Panc1 (cell line): ENCODE data around the gene KIF2B. TPM values are rescaled to one million over a fixed set of nuclear protein-coding genes. Genes with fewer than 3 reads are reported as not detected.
"Not testable (repeated sequence)": the region's sequence is repeated elsewhere in the genome, so short reads cannot be mapped to it uniquely, and the experiment has no call there.

Source experiments
- ATAC-seq: fragments of 200-7000 bp; cut with Tn5 transposase; 2 replicates; pipeline ENCODE4 v1.9.1; 2020; ENCODE audit warnings: mild to moderate bottlenecking, moderate library complexity
- BruUV-seq: library from RNA; stranded (reverse); fragments of 400-500 nt; replicated peaks from 2 replicates; lab custom pipeline; 2021; lab: Mats Ljungman, UMichigan
- CTCF ChIA-PET: fragments of 300-600 bp; sonication (Branson Sonifier 250); formaldehyde crosslinking; loops from one replicate; lab custom pipeline; 2022; ENCODE audit warnings: antibody characterized with exemption; lab: Charles Lee
- POLR2A ChIA-PET: fragments of 300-600 bp; sonication (Branson Sonifier 250); formaldehyde crosslinking; loops from one replicate; lab custom pipeline; 2022; ENCODE audit warnings: antibody characterized with exemption; lab: Charles Lee
- DNase-seq: peaks from one replicate; pipeline ENCODE4 v3.0.0-alpha.2; 2010; ENCODE audit warnings: low read depth, low spot score
- H3K27ac ChIP-seq: 2 replicates; pipeline ENCODE4 v1.5.1; 2011; ENCODE audit warnings: mild to moderate bottlenecking, low read length, inconsistent platforms
- H3K27me3 ChIP-seq: fragments of 200-500 bp; sonication (Bioruptor generic); 2 replicates; pipeline ENCODE4 v1.6.0; 2014; ENCODE audit warnings: low read length, inconsistent platforms; ENCODE audit not compliant: control insufficient read depth, insufficient read depth
- H3K36me3 ChIP-seq: fragments of 200-500 bp; sonication (Bioruptor generic); 2 replicates; pipeline ENCODE4 v1.5.1; 2014; ENCODE audit warnings: inconsistent platforms, mild to moderate bottlenecking, low read length, moderate library complexity; ENCODE audit not compliant: control insufficient read depth, insufficient read depth
- H3K4me1 ChIP-seq: 2 replicates; pipeline ENCODE4 v1.5.1; 2011; ENCODE audit warnings: inconsistent platforms, mild to moderate bottlenecking, low read length, moderate library complexity; ENCODE audit not compliant: control insufficient read depth, insufficient read depth
- H3K4me3 ChIP-seq, 2 experiments: 2 replicates each; pipeline ENCODE4 v1.5.1; 2011 to 2012; ENCODE audit warnings: low read depth in 2 of 2, low read length in 2 of 2, mild to moderate bottlenecking in 2 of 2, inconsistent platforms in 1 of 2, moderate library complexity in 1 of 2
- H3K9me3 ChIP-seq: fragments of 200-500 bp; sonication (Bioruptor generic); 2 replicates; pipeline ENCODE4 v1.5.1; 2014; ENCODE audit warnings: low read depth, mild to moderate bottlenecking, inconsistent platforms, low read length, moderate library complexity; ENCODE audit not compliant: control insufficient read depth, insufficient read depth
- CTCF ChIP-seq: fragments of 450-650 bp; IDR thresholded peaks from 2 replicates; pipeline ENCODE4 v1.5.1; 2017; ENCODE audit warnings: mild to moderate bottlenecking
- POLR2AphosphoS5 ChIP-seq: IDR thresholded peaks from 2 replicates; pipeline ENCODE4 v1.6.1; 2012; ENCODE audit warnings: mild to moderate bottlenecking, low read depth, low read length, moderate library complexity
- REST ChIP-seq, 2 experiments: IDR thresholded peaks; 2 replicates each; pipeline ENCODE4 v1.6.1; 2011 to 2012; ENCODE audit warnings: low read depth in 2 of 2, control low read depth in 1 of 2, low read length in 1 of 2, mild to moderate bottlenecking in 1 of 2, moderate library complexity in 1 of 2; ENCODE audit not compliant: insufficient read depth in 1 of 2
- SIN3A ChIP-seq: IDR thresholded peaks from 2 replicates; pipeline ENCODE4 v1.6.1; 2012; ENCODE audit warnings: low read depth, mild to moderate bottlenecking, low read length, moderate library complexity, borderline replicate concordance; ENCODE audit not compliant: insufficient read depth
- TCF7L2 ChIP-seq: IDR thresholded peaks from 2 replicates; pipeline ENCODE4 v1.6.1; 2011; ENCODE audit warnings: mild to moderate bottlenecking, low read depth, low read length, inconsistent platforms
- in situ Hi-C: cut with HindIII; loops from 2 replicates; pipeline ENCODE4 v1.10.0; 2016; ENCODE audit warnings: low sequenced_read_pairs, low pct_unique_long_range_greater_than_20kb
- intact Hi-C: fragments of 100-400 bp; cut with micrococcal nuclease; formaldehyde crosslinking; loops from one replicate; pipeline ENCODE4 v1.10.0; 2022; ENCODE audit not compliant: unreplicated experiment
- total RNA-seq: library from RNA; stranded (reverse); gene quantifications from one replicate; pipeline ENCODE4 v1.2.1, GENCODE V29; 2021; ENCODE audit not compliant: unreplicated experiment

KIF2B gene
- total RNA-seq, 1 experiment from 2014 or later, result not detected

DNA sequence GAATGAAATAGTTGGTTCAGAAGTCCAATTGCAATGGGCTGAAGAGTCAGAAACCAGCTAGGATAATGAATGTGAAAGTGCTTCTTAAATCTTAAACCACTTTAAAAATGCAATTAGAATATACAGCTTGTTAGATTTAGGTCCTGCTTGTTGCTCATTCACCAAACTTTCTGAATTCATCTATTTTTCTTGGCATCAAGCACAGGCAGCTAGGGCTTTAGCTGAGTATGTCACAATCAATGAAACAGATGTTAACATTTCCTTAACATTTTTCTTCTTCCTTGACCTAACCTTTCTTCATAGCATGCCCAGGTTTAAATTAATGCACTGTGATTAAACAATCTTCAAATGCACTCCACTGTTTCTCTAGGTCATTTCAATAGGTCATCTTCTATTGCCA lies 14.4 kb downstream of the KIF2B start:
- Histone ChIP-seq H3K9me3 (no peaks in the 10 kb centered on the region), H3K36me3 (no peaks in the 10 kb centered on the region), H3K27ac (no peak overlapping the region), H3K4me1 (no peaks in the 10 kb centered on the region), H3K27me3 (no peaks in the 10 kb centered on the region), H3K4me3 (no peak overlapping the region)
- ChIA-PET CTCF (no interaction called here), POLR2A (no interaction called here)
- in situ Hi-C loops (no loop called here), intact Hi-C loops (no loop called here)
- BruUV-seq, result no TSS peak
- TF ChIP-seq SIN3A (no peak), POLR2AphosphoS5 (no peak), CTCF (no peak), TCF7L2 (no peak)
- no peak for ATAC-seq
- DNase-seq, result no peak

DNA sequence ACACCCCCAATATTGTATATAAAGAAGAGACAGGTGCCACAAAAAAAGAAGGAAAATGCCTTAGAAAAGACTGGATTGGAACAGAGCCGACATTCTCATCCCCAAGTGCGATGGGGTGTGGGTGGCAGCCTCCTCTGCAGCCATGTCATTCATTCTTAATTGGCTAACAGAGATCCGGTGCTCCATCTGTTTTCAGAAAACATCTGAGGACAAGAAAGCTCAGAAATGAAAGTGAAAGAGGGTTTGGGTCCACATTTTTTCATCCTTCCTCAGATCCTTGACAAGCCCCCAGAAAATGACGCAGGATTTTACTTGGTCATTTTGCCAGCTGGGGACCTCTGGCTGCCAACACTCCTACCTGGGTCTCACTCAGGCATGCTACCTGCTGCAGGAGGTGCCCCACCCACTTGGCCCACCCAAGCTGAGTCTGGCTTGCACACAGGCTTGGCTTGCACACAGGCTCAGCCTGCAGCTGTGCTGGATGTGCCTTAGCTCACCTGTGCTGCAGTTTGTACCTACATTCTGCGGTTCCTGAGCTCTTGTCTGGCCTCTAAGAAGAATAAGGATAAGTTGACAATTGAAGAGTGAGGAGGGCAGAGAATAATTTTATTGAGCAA lies 21.9 kb downstream of the KIF2B start:
- no peak overlapping the region for H3K27ac ChIP-seq
- ATAC-seq (no peak), DNase-seq (no peak)
- in situ Hi-C loops, result no loop called here
- no peak for TF ChIP-seq SIN3A
- TF ChIP-seq CTCF, result no peak
- TF ChIP-seq TCF7L2, result no peak
- TF ChIP-seq POLR2AphosphoS5, result no peak
- no peak for TF ChIP-seq REST (IDR thresholded peaks at IDR 0.05; ENCODE audit: insufficient read depth in 1 of 2, low read depth in 2 of 2, low read length in 1 of 2)
- intact Hi-C loops, result no loop called here
- no peak overlapping the region for H3K4me3 ChIP-seq
- H3K27me3 ChIP-seq, result no peaks in the 10 kb centered on the region
- POLR2A ChIA-PET, result no interaction called here
- H3K36me3 ChIP-seq, result no peaks in the 10 kb centered on the region
- H3K4me1 ChIP-seq, result no peaks in the 10 kb centered on the region
- H3K9me3 ChIP-seq, result no peaks in the 10 kb centered on the region
- CTCF ChIA-PET, result no interaction called here
- BruUV-seq, result no TSS peak

GRCh38 chr17:53871128-53871527 lies 48.4 kb downstream of the KIF2B start:
- H3K36me3 ChIP-seq, H3K27ac ChIP-seq, DNase-seq, intact Hi-C loops, H3K27me3 ChIP-seq, H3K4me3 ChIP-seq, ATAC-seq, in situ Hi-C loops, POLR2A ChIA-PET, H3K4me1 ChIP-seq, CTCF ChIA-PET, BruUV-seq, H3K9me3 ChIP-seq: not testable (repeated sequence)
